GM23338 (cell line): ENCODE data around the gene CUBN. TPM values are rescaled to one million over a fixed set of nuclear protein-coding genes. Genes with fewer than 3 reads are reported as not detected.

ENCODE experiments used
- EZH2 ChIP-seq: fragments of 200-600 bp; sonication (generic); IDR thresholded peaks from one replicate; pipeline ENCODE4 v1.8.0; 2017; ENCODE audit warnings: antibody characterized with exemption, mild to moderate bottlenecking, low read depth; ENCODE audit not compliant: unreplicated experiment
- EZH2phosphoT487 ChIP-seq: fragments of 200-600 bp; sonication (generic); IDR thresholded peaks from one replicate; pipeline ENCODE4 v1.8.1; 2018; ENCODE audit warnings: antibody characterized with exemption; ENCODE audit not compliant: unreplicated experiment
- JUNB ChIP-seq: IDR thresholded peaks from one replicate; pipeline ENCODE4 v1.6.1; 2016; ENCODE audit warnings: antibody characterized with exemption; ENCODE audit not compliant: unreplicated experiment
- POLR2AphosphoS5 ChIP-seq: IDR thresholded peaks from 2 replicates; pipeline ENCODE4 v1.6.1; 2016; ENCODE audit warnings: antibody characterized with exemption, low read depth
- ZNF114 ChIP-seq: fragments of 250-450 bp; sonication (Bioruptor Pico); IDR thresholded peaks from 2 replicates; pipeline ENCODE4 v1.5.0; 2020; ENCODE audit warnings: mild to moderate bottlenecking, moderate library complexity
- polyA plus RNA-seq: library from polyadenylated mRNA; unstranded; fragments of >200 nt; fragmentation: Nextera tagmentation; extraction: Ambion mirVana; gene quantifications from 2 replicates; pipeline ENCODE4 v1.2.1, GENCODE V29; 2016
- total RNA-seq: library from RNA; depleted of rRNA; stranded (reverse); fragments of >200 nt; shearing (Covaris generic); gene quantifications from 2 replicates; pipeline ENCODE4 v1.2.3, GENCODE V29; 2014
- TF ChIP-seq, protein P1 (sequence below): fragments of 250-450 bp; sonication (Bioruptor Pico); IDR thresholded peaks from 2 replicates; pipeline ENCODE4 v1.5.0; 2020; ENCODE audit warnings: mild to moderate bottlenecking, moderate library complexity
- TF ChIP-seq, protein P2 (sequence below): IDR thresholded peaks from 2 replicates; pipeline ENCODE4 v1.6.1; 2016; ENCODE audit warnings: antibody characterized with exemption
- TF ChIP-seq, protein P3 (sequence below): IDR thresholded peaks from one replicate; pipeline ENCODE4 v1.6.1; 2018; ENCODE audit warnings: antibody characterized with exemption; ENCODE audit not compliant: unreplicated experiment

Gene CUBN
- total and polyA plus RNA-seq, 2 experiments from 2014 or later: 0.06 to 1.8 TPM

DNA sequence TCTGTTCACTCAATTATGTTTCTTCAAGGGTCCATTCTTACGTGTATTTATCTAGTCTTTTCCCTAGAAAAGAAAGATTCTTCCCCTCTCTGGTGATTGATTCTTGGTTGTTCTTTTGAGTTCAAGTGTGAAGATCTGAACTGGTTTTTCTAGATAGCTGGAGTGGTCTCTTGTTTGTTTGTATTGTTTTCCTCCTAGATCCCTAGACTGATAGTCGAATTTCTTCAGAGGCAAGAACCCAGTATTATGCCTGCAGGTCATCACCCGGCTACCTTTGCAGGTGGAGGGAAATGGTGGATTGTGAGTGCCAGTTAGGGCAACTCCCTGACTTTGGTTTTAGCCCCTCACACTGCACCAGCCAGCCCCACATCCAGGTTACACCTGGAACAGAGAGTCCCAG is 310.2 kb downstream of the CUBN start (continued):
- TF ChIP-seq, protein P1, sequence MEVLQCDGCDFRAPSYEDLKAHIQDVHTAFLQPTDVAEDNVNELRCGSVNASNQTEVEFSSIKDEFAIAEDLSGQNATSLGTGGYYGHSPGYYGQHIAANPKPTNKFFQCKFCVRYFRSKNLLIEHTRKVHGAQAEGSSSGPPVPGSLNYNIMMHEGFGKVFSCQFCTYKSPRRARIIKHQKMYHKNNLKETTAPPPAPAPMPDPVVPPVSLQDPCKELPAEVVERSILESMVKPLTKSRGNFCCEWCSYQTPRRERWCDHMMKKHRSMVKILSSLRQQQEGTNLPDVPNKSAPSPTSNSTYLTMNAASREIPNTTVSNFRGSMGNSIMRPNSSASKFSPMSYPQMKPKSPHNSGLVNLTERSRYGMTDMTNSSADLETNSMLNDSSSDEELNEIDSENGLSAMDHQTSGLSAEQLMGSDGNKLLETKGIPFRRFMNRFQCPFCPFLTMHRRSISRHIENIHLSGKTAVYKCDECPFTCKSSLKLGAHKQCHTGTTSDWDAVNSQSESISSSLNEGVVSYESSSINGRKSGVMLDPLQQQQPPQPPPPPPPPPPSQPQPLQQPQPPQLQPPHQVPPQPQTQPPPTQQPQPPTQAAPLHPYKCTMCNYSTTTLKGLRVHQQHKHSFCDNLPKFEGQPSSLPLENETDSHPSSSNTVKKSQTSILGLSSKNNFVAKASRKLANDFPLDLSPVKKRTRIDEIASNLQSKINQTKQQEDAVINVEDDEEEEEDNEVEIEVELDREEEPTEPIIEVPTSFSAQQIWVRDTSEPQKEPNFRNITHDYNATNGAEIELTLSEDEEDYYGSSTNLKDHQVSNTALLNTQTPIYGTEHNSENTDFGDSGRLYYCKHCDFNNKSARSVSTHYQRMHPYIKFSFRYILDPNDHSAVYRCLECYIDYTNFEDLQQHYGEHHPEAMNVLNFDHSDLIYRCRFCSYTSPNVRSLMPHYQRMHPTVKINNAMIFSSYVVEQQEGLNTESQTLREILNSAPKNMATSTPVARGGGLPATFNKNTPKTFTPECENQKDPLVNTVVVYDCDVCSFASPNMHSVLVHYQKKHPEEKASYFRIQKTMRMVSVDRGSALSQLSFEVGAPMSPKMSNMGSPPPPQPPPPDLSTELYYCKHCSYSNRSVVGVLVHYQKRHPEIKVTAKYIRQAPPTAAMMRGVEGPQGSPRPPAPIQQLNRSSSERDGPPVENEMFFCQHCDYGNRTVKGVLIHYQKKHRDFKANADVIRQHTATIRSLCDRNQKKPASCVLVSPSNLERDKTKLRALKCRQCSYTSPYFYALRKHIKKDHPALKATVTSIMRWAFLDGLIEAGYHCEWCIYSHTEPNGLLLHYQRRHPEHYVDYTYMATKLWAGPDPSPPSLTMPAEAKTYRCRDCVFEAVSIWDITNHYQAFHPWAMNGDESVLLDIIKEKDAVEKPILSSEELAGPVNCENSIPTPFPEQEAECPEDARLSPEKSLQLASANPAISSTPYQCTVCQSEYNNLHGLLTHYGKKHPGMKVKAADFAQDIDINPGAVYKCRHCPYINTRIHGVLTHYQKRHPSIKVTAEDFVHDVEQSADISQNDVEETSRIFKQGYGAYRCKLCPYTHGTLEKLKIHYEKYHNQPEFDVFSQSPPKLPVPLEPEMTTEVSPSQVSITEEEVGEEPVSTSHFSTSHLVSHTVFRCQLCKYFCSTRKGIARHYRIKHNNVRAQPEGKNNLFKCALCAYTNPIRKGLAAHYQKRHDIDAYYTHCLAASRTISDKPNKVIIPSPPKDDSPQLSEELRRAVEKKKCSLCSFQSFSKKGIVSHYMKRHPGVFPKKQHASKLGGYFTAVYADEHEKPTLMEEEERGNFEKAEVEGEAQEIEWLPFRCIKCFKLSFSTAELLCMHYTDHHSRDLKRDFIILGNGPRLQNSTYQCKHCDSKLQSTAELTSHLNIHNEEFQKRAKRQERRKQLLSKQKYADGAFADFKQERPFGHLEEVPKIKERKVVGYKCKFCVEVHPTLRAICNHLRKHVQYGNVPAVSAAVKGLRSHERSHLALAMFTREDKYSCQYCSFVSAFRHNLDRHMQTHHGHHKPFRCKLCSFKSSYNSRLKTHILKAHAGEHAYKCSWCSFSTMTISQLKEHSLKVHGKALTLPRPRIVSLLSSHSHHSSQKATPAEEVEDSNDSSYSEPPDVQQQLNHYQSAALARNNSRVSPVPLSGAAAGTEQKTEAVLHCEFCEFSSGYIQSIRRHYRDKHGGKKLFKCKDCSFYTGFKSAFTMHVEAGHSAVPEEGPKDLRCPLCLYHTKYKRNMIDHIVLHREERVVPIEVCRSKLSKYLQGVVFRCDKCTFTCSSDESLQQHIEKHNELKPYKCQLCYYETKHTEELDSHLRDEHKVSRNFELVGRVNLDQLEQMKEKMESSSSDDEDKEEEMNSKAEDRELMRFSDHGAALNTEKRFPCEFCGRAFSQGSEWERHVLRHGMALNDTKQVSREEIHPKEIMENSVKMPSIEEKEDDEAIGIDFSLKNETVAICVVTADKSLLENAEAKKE (CRISPR knock-in tag): no peak
- TF ChIP-seq ZNF114 (no peak), EZH2phosphoT487 (no peak), JUNB (no peak), POLR2AphosphoS5 (no peak), EZH2 (no peak)
- TF ChIP-seq, protein P2, sequence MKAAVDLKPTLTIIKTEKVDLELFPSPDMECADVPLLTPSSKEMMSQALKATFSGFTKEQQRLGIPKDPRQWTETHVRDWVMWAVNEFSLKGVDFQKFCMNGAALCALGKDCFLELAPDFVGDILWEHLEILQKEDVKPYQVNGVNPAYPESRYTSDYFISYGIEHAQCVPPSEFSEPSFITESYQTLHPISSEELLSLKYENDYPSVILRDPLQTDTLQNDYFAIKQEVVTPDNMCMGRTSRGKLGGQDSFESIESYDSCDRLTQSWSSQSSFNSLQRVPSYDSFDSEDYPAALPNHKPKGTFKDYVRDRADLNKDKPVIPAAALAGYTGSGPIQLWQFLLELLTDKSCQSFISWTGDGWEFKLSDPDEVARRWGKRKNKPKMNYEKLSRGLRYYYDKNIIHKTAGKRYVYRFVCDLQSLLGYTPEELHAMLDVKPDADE: no peak
- TF ChIP-seq, protein P3, sequence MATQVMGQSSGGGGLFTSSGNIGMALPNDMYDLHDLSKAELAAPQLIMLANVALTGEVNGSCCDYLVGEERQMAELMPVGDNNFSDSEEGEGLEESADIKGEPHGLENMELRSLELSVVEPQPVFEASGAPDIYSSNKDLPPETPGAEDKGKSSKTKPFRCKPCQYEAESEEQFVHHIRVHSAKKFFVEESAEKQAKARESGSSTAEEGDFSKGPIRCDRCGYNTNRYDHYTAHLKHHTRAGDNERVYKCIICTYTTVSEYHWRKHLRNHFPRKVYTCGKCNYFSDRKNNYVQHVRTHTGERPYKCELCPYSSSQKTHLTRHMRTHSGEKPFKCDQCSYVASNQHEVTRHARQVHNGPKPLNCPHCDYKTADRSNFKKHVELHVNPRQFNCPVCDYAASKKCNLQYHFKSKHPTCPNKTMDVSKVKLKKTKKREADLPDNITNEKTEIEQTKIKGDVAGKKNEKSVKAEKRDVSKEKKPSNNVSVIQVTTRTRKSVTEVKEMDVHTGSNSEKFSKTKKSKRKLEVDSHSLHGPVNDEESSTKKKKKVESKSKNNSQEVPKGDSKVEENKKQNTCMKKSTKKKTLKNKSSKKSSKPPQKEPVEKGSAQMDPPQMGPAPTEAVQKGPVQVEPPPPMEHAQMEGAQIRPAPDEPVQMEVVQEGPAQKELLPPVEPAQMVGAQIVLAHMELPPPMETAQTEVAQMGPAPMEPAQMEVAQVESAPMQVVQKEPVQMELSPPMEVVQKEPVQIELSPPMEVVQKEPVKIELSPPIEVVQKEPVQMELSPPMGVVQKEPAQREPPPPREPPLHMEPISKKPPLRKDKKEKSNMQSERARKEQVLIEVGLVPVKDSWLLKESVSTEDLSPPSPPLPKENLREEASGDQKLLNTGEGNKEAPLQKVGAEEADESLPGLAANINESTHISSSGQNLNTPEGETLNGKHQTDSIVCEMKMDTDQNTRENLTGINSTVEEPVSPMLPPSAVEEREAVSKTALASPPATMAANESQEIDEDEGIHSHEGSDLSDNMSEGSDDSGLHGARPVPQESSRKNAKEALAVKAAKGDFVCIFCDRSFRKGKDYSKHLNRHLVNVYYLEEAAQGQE: no peak
